ENCODE data around the gene BABAM1. TPM values are rescaled to one million over a fixed set of nuclear protein-coding genes. Genes with fewer than 3 reads are reported as not detected.

BABAM1 gene
- total RNA-seq, 1 experiment from 2014 or later = 79.5 TPM

GRCh38 chr19:17303940-17304267, 36.7 kb downstream of the BABAM1 start:
- ChIA-PET CTCF (interaction anchor here (0.7 kb wide), 1 partner anchor 14 kb away, joined by 5 read pairs; no protein-coding TSS in a partner anchor), POLR2A (no interaction called here)
- Histone ChIP-seq H3K36me3 (ENCODE audit: control insufficient read depth, insufficient read depth, low read length) (no peaks in the 10 kb centered on the region; the same call in 1 of the 2 replicates), H3K27ac (ENCODE audit: low read length) (peak overlapping the region; percentile 89), H3K27me3 (ENCODE audit: control insufficient read depth, insufficient read depth, low read length) (no peaks in the 10 kb centered on the region), H3K4me1 (ENCODE audit: control insufficient read depth, insufficient read depth, low read length) (peaks cover 28% of the 10 kb centered on the region), H3K9me3 (ENCODE audit: control insufficient read depth, insufficient read depth, low read depth, low read length) (no peaks in the 10 kb centered on the region), H3K4me3 (ENCODE audit: low read depth in 2 of 2, low read length in 2 of 2) (peak overlapping the region; percentile 56 to 60; a peak in 1 of 4 replicates)
- no peak for DNase-seq (ENCODE audit: low read depth, low spot score)
- TF ChIP-seq TCF7L2 (IDR thresholded peaks at IDR 0.05; ENCODE audit: low read depth, low read length) = no peak
- no peak for TF ChIP-seq CTCF (IDR thresholded peaks at IDR 0.05)
- no peak for TF ChIP-seq POLR2AphosphoS5 (IDR thresholded peaks at IDR 0.05; ENCODE audit: low read depth, low read length)
- TF ChIP-seq SIN3A (IDR thresholded peaks at IDR 0.05; ENCODE audit: borderline replicate concordance, insufficient read depth, low read depth, low read length) = no peak
- TF ChIP-seq REST (IDR thresholded peaks at IDR 0.05; ENCODE audit: insufficient read depth in 1 of 2, low read depth in 2 of 2, low read length in 1 of 2) = no peak
- intact Hi-C loops (cut with micrococcal nuclease; ENCODE audit: unreplicated experiment) = loop anchor here (10.0 kb wide), 1 partner anchor 1091 kb away; the partner anchor contains the start of gene LRRC25
- no peak for ATAC-seq
- in situ Hi-C loops (cut with HindIII; ENCODE audit: low pct_unique_long_range_greater_than_20kb, low sequenced_read_pairs) = no loop called here
- BruUV-seq (replicated peaks) = no TSS peak

DNA sequence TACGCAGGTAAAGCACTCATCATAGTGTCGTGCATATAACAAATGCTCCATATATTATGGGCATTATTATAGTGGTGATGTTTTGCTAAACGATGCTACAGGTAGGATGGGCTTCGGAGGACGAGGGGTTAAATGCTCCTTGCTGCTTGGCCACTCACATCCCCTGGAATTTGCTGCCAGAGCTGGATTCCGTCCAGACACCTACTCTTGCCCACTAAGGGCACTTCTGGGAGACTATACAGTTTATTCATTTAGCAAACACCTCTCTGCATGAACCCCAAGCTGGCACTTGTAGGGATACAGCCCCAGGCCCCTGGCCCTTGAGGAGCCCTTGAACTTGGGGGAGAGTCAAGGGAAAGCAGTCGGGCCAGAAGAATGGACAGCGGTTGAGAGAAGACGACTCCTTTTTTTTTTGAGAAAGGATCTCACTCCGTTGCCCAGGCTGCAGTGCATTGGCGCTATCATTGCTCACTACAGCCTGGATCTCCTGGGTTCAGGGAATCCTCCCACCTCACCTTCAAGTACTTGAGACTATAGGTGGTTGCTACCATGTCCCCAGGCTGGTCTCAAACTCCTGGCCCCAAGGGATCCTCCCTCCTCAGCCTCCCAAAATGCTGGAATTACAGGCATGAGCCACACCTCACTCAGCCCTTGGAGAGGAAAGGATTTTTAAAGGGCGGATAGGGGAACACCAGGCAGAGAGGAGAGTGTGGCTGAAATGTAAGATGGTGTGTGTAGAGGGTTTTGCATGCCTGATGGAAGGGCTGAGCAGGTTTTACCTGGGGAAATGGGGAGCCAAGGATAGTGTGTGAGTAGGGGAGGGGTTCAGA, 37.4 kb downstream of the BABAM1 start:
- POLR2A ChIA-PET = interaction anchor here (1.1 kb wide), 1 partner anchor 12 kb away, joined by 4 read pairs; no protein-coding TSS in a partner anchor
- TF ChIP-seq SIN3A (IDR thresholded peaks at IDR 0.05; ENCODE audit: borderline replicate concordance, insufficient read depth, low read depth, low read length) = no peak
- TF ChIP-seq TCF7L2 (IDR thresholded peaks at IDR 0.05; ENCODE audit: low read depth, low read length) = no peak
- TF ChIP-seq POLR2AphosphoS5 (IDR thresholded peaks at IDR 0.05; ENCODE audit: low read depth, low read length) = no peak
- TF ChIP-seq CTCF (IDR thresholded peaks at IDR 0.05) = no peak
- no peak for TF ChIP-seq REST (IDR thresholded peaks at IDR 0.05; ENCODE audit: insufficient read depth in 1 of 2, low read depth in 2 of 2, low read length in 1 of 2)
- intact Hi-C loops (cut with micrococcal nuclease; ENCODE audit: unreplicated experiment) (loop anchor here (10.0 kb wide), 1 partner anchor 1090 kb away; the partner anchor contains the start of gene LRRC25), in situ Hi-C loops (cut with HindIII; ENCODE audit: low pct_unique_long_range_greater_than_20kb, low sequenced_read_pairs) (no loop called here)
- no peaks in the 10 kb centered on the region for H3K9me3 ChIP-seq (ENCODE audit: control insufficient read depth, insufficient read depth, low read depth, low read length)
- ATAC-seq (no peak), DNase-seq (ENCODE audit: low read depth, low spot score) (no peak)
- H3K4me3 ChIP-seq (ENCODE audit: low read depth in 2 of 2, low read length in 2 of 2) = peak overlapping the region; percentile 7 to 30; a peak in 2 of 4 replicates
- BruUV-seq (replicated peaks) = no TSS peak
- CTCF ChIA-PET = interaction anchor here (0.6 to 1.0 kb wide), 5 partner anchors 11 to 643 kb away, joined by 3 to 8 read pairs (median 5); no protein-coding TSS in a partner anchor
- no peaks in the 10 kb centered on the region; the same call in 1 of the 2 replicates for H3K36me3 ChIP-seq (ENCODE audit: control insufficient read depth, insufficient read depth, low read length)
- peaks cover 28% of the 10 kb centered on the region for H3K4me1 ChIP-seq (ENCODE audit: control insufficient read depth, insufficient read depth, low read length)
- peak overlapping the region; percentile 89 for H3K27ac ChIP-seq (ENCODE audit: low read length)
- H3K27me3 ChIP-seq (ENCODE audit: control insufficient read depth, insufficient read depth, low read length) = no peaks in the 10 kb centered on the region
